ENCODE results near the gene OR2V2. TPM values are rescaled to one million over a fixed set of nuclear protein-coding genes. Genes with fewer than 3 reads are reported as not detected.

OR2V2 gene
- total and polyA plus RNA-seq, 10 of the 15 experiments (the other 5 are each of a cell fraction or from before 2014, with no cell fraction given) = 0.26 TPM; not detected in 9

DNA sequence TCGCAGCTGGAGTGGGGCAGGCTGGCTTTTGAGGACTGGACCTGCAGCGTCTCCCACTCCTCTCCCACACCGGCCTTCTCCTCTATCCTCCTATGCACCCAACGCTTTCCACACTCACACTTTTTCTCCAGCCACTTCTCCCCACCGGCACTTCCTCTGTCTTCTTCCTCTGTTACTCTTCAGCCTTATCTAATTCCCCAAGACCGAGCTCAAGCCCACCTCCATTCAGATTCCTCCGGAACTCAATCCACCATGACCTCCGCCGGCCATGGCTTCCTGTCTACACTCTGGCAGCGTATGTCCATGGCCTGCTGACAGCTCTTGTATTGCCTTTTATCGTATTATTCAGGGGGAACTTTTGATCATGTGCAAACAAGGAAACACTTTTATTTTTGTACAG, 15.9 kb upstream of the OR2V2 start:
- RAD21 ChIA-PET (ENCODE audit: unreplicated experiment) = no interaction called here

More for the DNA sequence above, 15.9 kb upstream of the OR2V2 start:
- Histone ChIP-seq H3K4me3 (no peak overlapping the region), H2AFZ (ENCODE audit: control insufficient read depth, low read depth, low read length) (no peak overlapping the region), H3K9ac (ENCODE audit: control insufficient read depth, insufficient read depth, low read length) (no peak overlapping the region), H3K4me1 (ENCODE audit: control insufficient read depth, insufficient read depth, low read length) (no peaks in the 10 kb centered on the region), H3K27me3 (replicated peaks in 1 of 2; ENCODE audit: control insufficient read depth in 2 of 2, insufficient read depth in 2 of 2, low read length in 1 of 2) (peaks cover 0 to 3% of the 10 kb centered on the region in 2 experiments; a peak in 2 of 4 replicates), H3K79me2 (ENCODE audit: control insufficient read depth, insufficient read depth, low read length) (no peaks in the 10 kb centered on the region), H3K4me2 (ENCODE audit: control insufficient read depth, insufficient read depth) (no peak overlapping the region), H3K36me3 (ENCODE audit: control insufficient read depth in 2 of 2, insufficient read depth in 2 of 2, low read length in 1 of 2) (no peaks in the 10 kb centered on the region), H4K20me1 (ENCODE audit: control insufficient read depth, insufficient read depth) (no peaks in the 10 kb centered on the region), H3K9me3 (replicated peaks; ENCODE audit: control insufficient read depth, insufficient read depth, low read length) (peaks cover 1% of the 10 kb centered on the region; the same call in 1 of the 3 replicates), H3K27ac (ENCODE audit: control insufficient read depth, insufficient read depth) (no peak overlapping the region)
- DNase-seq (ENCODE audit: low read depth, low spot score) = no peak
- TF ChIP-seq RCOR1 (conservative IDR thresholded peaks at IDR 0.05; ENCODE audit: low read depth, low read length) = no peak
- no peak for TF ChIP-seq ZBTB11 (CRISPR knock-in tag; IDR thresholded peaks at IDR 0.05)
- no peak for TF ChIP-seq POLR2AphosphoS2 (IDR thresholded peaks at IDR 0.05; ENCODE audit: low read depth, low read length)
- no peak for TF ChIP-seq FOS (IDR thresholded peaks at IDR 0.05; ENCODE audit: borderline replicate concordance, extremely low read depth, insufficient read length)
- TF ChIP-seq, protein P1, sequence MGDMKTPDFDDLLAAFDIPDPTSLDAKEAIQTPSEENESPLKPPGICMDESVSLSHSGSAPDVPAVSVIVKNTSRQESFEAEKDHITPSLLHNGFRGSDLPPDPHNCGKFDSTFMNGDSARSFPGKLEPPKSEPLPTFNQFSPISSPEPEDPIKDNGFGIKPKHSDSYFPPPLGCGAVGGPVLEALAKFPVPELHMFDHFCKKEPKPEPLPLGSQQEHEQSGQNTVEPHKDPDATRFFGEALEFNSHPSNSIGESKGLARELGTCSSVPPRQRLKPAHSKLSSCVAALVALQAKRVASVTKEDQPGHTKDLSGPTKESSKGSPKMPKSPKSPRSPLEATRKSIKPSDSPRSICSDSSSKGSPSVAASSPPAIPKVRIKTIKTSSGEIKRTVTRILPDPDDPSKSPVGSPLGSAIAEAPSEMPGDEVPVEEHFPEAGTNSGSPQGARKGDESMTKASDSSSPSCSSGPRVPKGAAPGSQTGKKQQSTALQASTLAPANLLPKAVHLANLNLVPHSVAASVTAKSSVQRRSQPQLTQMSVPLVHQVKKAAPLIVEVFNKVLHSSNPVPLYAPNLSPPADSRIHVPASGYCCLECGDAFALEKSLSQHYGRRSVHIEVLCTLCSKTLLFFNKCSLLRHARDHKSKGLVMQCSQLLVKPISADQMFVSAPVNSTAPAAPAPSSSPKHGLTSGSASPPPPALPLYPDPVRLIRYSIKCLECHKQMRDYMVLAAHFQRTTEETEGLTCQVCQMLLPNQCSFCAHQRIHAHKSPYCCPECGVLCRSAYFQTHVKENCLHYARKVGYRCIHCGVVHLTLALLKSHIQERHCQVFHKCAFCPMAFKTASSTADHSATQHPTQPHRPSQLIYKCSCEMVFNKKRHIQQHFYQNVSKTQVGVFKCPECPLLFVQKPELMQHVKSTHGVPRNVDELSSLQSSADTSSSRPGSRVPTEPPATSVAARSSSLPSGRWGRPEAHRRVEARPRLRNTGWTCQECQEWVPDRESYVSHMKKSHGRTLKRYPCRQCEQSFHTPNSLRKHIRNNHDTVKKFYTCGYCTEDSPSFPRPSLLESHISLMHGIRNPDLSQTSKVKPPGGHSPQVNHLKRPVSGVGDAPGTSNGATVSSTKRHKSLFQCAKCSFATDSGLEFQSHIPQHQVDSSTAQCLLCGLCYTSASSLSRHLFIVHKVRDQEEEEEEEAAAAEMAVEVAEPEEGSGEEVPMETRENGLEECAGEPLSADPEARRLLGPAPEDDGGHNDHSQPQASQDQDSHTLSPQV (IDR thresholded peaks at IDR 0.05) = no peak
- no peak for TF ChIP-seq SREBF1 (IDR thresholded peaks at IDR 0.05; ENCODE audit: low read length)
- TF ChIP-seq, protein P2, sequence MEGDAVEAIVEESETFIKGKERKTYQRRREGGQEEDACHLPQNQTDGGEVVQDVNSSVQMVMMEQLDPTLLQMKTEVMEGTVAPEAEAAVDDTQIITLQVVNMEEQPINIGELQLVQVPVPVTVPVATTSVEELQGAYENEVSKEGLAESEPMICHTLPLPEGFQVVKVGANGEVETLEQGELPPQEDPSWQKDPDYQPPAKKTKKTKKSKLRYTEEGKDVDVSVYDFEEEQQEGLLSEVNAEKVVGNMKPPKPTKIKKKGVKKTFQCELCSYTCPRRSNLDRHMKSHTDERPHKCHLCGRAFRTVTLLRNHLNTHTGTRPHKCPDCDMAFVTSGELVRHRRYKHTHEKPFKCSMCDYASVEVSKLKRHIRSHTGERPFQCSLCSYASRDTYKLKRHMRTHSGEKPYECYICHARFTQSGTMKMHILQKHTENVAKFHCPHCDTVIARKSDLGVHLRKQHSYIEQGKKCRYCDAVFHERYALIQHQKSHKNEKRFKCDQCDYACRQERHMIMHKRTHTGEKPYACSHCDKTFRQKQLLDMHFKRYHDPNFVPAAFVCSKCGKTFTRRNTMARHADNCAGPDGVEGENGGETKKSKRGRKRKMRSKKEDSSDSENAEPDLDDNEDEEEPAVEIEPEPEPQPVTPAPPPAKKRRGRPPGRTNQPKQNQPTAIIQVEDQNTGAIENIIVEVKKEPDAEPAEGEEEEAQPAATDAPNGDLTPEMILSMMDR (IDR thresholded peaks at IDR 0.05 in 2 of 3, conservative IDR thresholded peaks at IDR 0.05 in 1 of 3; ENCODE audit: control insufficient read depth in 2 of 3, extremely low read depth in 1 of 3, insufficient read depth in 1 of 3, low read depth in 3 of 3, low read length in 3 of 3) = no peak
- TF ChIP-seq ZNF24 (IDR thresholded peaks at IDR 0.05) = no peak
- TF ChIP-seq MLLT1 (IDR thresholded peaks at IDR 0.05) = no peak
- TF ChIP-seq FOXM1 (IDR thresholded peaks at IDR 0.05; ENCODE audit: low read depth, low read length) = no peak
- no peak for TF ChIP-seq LARP7 (IDR thresholded peaks at IDR 0.05)
- TF ChIP-seq JUNB (IDR thresholded peaks at IDR 0.05) = no peak
- no peak for FAIRE-seq
- 60% methylated on average over 11 of the region's 11 CpGs for whole genome bisulfite sequencing (ENCODE audit: insufficient coverage, insufficient replicate concordance, low lambda C conversion rate, missing lambda C conversion rate)
- ChIA-PET SMC1A (ENCODE audit: uncharacterized antibody, unreplicated experiment) (interaction anchor here (0.7 to 1.1 kb wide), 2 partner anchors 9 to 26 kb away, joined by 3 read pairs; no protein-coding TSS in a partner anchor), CTCF (interaction anchor here (0.8 kb wide), 1 partner anchor 39 kb away, joined by 3 read pairs; no protein-coding TSS in a partner anchor), POLR2A (no interaction called here)
- in situ Hi-C loops (cut with MboI) (no loop called here), intact Hi-C loops (cut with micrococcal nuclease; ENCODE audit: unreplicated experiment) (no loop called here)
- BruUV-seq (replicated peaks) = no TSS peak
- no peak for ATAC-seq
